Stimulated activated CD8-positive, alpha-beta memory T cell treated with anti-CD3 and anti-CD28 coated beads, Interleukin-7, amount 100 ng/mL, for 24 hours (primary cell): ENCODE data around the gene OR9A2.
"Not testable (repeated sequence)": the region's sequence is repeated elsewhere in the genome, so short reads cannot be mapped to it uniquely, and the experiment has no call there.

ENCODE experiments used
- DNase-seq: peaks from one replicate; pipeline ENCODE4 v3.0.0-alpha.2; 2020; ENCODE audit warnings: low read depth

OR9A2 gene

GRCh38 chr7:143018931-143019330 lies 8.0 kb downstream of the OR9A2 start:
- no peak for DNase-seq

- no peak for DNase-seq
These were observed 9.9 kb downstream of the OR9A2 start for GRCh38 chr7:143016996-143017395.

GRCh38 chr7:143015926-143016490 lies 10.9 kb downstream of the OR9A2 start:
- no peak for DNase-seq

GRCh38 chr7:143015084-143015483 lies 11.8 kb downstream of the OR9A2 start:
- no peak for DNase-seq

- DNase-seq = no peak
These were observed 13.0 kb downstream of the OR9A2 start for GRCh38 chr7:143013893-143014292.

- DNase-seq = no peak
These were observed 13.5 kb downstream of the OR9A2 start for GRCh38 chr7:143013473-143013872.

GRCh38 chr7:143012409-143012808 lies 14.5 kb downstream of the OR9A2 start:
- DNase-seq = no peak

DNA sequence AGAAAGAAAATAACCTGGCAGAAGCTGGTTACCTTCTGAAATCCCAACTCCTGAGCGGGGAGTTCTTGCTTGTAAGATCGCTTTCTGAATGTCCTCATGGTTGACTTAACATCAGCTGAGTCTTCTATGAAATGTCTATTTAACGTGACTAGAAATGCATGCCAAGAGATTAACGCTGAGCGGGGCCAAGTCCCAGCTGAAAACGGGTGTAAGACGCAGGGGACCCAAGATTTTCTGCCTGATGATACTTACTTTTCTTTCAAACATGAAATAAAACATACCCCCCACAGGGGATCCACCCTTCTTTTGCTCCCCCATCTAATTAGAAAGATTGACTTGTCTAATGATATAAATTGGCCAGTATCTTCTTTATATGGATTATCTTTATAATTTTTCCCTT lies 14.9 kb downstream of the OR9A2 start:
- DNase-seq = no peak

- DNase-seq = peak; percentile 71
These were observed 18.7 kb downstream of the OR9A2 start for GRCh38 chr7:143008007-143008901.

GRCh38 chr7:143005632-143006260 lies 21.2 kb downstream of the OR9A2 start:
- no peak for DNase-seq

DNA sequence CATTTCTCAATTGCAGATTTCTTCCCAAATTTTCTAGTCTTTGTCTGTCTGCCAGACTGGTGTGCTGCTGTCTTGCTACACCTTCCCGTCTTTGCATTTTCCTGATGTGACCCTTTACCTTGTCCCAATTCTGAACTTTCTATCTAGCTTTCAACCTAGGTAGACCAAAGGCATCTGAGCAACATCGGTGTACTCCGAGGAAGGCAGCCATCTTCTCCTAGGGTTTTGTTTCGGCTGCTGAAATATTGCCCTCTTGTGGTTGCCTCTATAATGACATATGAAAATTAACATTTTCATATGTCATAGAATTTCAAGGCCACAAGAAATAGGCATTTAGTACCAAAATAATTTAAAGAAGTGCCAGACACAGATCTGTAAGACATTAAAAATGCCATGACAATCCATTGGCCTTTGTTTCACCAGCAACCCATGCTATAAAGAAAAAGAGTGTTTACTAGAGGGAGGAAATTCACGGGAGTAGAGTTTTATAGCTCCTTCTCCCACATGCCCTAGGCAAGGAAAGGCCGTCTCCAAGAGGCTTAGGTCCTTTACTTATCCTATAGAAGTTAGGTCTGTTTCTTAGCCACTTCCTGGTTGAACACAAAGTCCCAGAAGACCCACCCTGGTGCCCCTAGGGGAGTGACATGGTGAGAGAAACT lies 23.4 kb downstream of the OR9A2 start:
- no peak for DNase-seq

GRCh38 chr7:143002898-143003297 lies 24.0 kb downstream of the OR9A2 start:
- no peak for DNase-seq

DNA sequence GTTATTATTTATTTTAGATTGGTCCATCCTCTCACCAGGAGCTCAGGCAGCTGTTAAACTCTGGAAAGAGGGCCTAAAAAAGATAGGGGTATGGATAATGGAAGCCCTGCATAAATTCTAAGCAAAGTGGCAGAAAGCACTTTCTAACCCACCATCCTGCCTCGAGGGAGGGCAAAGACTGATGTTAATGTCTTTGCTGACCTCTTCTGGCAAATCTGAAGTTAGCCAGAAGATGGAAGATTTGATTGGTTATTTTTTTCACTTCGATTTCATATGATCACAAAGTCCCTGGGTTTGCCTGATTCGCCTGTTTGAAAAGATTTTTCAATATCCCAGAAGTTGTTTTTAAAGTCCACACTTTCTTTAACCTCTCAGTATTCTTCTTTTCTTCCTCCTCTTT lies 24.8 kb downstream of the OR9A2 start:
- DNase-seq = no peak

DNA sequence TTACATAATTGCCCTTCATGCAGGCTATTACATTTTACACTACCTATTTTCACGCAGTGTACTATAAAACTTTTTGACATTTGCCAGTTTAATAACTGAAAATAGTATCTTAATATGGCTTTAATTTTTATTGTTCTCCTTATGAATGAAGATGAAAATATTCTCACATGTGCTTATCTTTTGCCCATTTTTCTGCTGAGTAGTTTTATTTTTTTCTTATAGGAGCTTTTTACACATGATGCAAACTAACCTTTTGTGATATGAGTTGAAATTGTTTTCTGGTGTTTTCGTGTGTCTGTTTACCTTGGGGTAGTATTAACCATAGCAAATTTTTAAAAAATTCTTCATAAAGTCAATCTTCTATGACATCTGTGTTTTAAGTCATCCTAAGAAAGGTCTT lies 26.3 kb downstream of the OR9A2 start:
- no peak for DNase-seq

- no peak for DNase-seq
These were observed 27.1 kb downstream of the OR9A2 start for GRCh38 chr7:142999793-143000192.

- DNase-seq = no peak
These were observed 28.0 kb downstream of the OR9A2 start for GRCh38 chr7:142998966-142999365.

DNA sequence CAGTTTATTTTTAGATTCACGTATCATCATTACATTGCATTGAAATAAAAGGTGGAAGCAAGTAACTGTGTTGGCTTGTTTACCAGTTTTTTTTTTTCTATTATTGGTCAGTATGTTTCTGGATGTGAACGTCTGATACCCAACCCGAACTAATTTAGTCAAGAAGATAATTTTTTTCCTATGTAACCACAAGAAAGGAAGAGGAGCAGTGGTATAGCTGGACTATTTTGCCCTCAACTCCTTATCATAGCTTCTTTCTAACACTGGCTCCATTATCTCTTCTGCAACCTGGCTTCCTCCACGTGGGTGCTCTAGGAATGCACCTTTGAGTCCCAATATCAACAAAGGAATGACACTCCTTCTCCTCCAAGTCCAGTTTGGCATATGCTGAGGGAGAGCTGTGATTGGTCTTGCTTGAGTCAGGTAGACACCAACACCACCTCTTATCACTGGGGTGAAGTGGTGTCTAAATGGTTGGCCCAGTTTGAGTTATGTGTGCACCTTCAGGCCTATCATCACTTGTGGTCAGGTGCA lies 29.4 kb downstream of the OR9A2 start:
- no peak for DNase-seq

DNA sequence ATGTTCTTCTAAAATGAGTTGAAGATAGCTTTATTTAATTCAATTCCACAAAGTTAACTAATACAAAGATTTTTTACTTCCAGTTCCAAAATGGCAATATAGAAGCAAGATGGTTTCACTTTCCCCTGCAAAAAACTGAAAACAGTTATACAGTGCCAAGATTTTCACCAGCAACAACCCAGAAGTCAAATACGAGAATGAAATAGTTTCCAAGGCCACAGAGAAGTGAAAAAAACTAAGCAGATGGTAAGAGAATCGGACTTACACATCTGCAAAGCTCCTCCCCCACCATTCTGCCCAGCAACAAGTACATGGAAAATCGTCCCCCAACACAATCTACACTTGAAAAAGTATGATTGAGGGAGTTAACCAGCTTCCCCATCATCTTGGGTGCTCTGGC lies 34.5 kb downstream of the OR9A2 start:
- no peak for DNase-seq

DNA sequence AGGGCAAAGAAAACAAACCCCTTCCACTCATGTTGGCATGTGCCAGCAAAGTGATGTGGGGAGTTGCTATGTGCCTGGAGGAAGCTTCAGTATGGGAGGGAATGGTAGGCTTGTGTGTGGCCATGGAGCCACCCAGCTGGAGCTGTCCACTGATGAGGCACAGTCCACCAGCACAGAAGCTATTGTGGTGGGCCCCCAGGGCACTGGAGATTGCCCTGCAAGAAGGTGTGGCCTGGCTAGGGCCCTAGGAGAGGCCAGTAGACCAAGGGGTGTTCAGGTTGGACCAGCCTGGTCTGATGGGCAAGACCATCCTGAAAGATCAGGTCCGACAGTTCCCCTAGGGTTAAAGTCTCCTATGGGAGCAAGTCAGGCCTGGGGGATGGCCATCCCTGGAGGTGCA lies 42.6 kb downstream of the OR9A2 start:
- no peak for DNase-seq

GRCh38 chr7:142983825-142984224 lies 43.1 kb downstream of the OR9A2 start:
- DNase-seq = no peak

GRCh38 chr7:142978402-142978801 lies 48.5 kb downstream of the OR9A2 start:
- DNase-seq = not testable (repeated sequence)
